Esophagus squamous epithelium (tissue), 4 donors: ENCODE measurements around the gene ZNF407.

Source experiments
- CTCF ChIP-seq, 6 experiments: fragments of 450-650 bp in 4 of 6; fragments of 200-600 bp in 2 of 6; sonication (generic) in 2 of 6; IDR thresholded peaks; one replicate each; pipeline ENCODE4 v1.5.1; 2016 to 2019; ENCODE audit warnings: antibody characterized with exemption in 6 of 6, mild to moderate bottlenecking in 4 of 6, moderate library complexity in 4 of 6
- POLR2A ChIP-seq, 4 donors: fragments of 450-650 bp; IDR thresholded peaks; one replicate each; pipeline ENCODE4 v1.6.1; 2017; ENCODE audit warnings: antibody characterized with exemption in 4 of 4, mild to moderate bottlenecking in 4 of 4, moderate library complexity in 3 of 4

- no peak for TF ChIP-seq CTCF (IDR thresholded peaks at IDR 0.05)
- no peak for TF ChIP-seq POLR2A (IDR thresholded peaks at IDR 0.05)
These were observed 65.0 kb downstream of the ZNF407 start for GRCh38 chr18:74662622-74663021.
